ENCODE results near the gene ZFYVE28. TPM values are rescaled to one million over a fixed set of nuclear protein-coding genes. Genes with fewer than 3 reads are reported as not detected.

Gene ZFYVE28
- polyA plus RNA-seq, 1 of the 3 experiments (the other 2 are of a cell fraction) = 3.2 TPM

- peak; percentile 68 for DNase-seq
- Histone ChIP-seq H3K9me3 (no peaks in the 10 kb centered on the region), H3K4me1 (ENCODE audit: control insufficient read depth in 1 of 2, insufficient read depth in 2 of 2, low read depth in 1 of 2, low read length in 1 of 2) (peaks cover 0 to 31% of the 10 kb centered on the region in 2 experiments; a peak in 1 of 4 replicates), H3K9me2 (no peaks in the 10 kb centered on the region), H3K27ac (ENCODE audit: low read depth in 2 of 2, low read length in 1 of 2) (no peak overlapping the region; a peak in 1 of 4 replicates), H3K79me2 (ENCODE audit: insufficient read depth) (no peaks in the 10 kb centered on the region), H3F3A (replicated peaks; ENCODE audit: insufficient read depth) (no peaks in the 10 kb centered on the region), H3K4me3 (ENCODE audit: low read depth in 2 of 2, low read length in 1 of 2) (no peak overlapping the region), H3K27me3 (ENCODE audit: insufficient read depth) (no peaks in the 10 kb centered on the region), H2AFZ (ENCODE audit: low read depth) (no peak overlapping the region), H3K9ac (no peak overlapping the region), H4K20me1 (ENCODE audit: insufficient read depth) (no peaks in the 10 kb centered on the region), H3K36me3 (replicated peaks in 1 of 2; ENCODE audit: control insufficient read depth in 1 of 2, insufficient read depth in 2 of 2, low read length in 1 of 2) (no peaks in the 10 kb centered on the region), H3K4me2 (no peak overlapping the region)
- CTCF ChIA-PET = interaction anchor here (1.2 to 1.4 kb wide), 2 partner anchors 41 to 55 kb away, joined by 3 to 5 read pairs; no protein-coding TSS in a partner anchor
- 61% methylated on average over 12 of the region's 21 CpGs for WGBS (ENCODE audit: low lambda C conversion rate)
- TF ChIP-seq MXI1 (IDR thresholded peaks at IDR 0.05; ENCODE audit: low read depth, low read length) = no peak
- peak; percentile 74 for TF ChIP-seq GATA2 (CRISPR knock-in tag; IDR thresholded peaks at IDR 0.05)
- no peak for TF ChIP-seq FOXM1 (IDR thresholded peaks at IDR 0.05; ENCODE audit: low read depth)
- no peak for TF ChIP-seq YY1 (IDR thresholded peaks at IDR 0.05; ENCODE audit: low read depth)
- TF ChIP-seq RCOR1 (IDR thresholded peaks at IDR 0.05; ENCODE audit: low read length) = no peak
- TF ChIP-seq TAF1 (IDR thresholded peaks at IDR 0.05; ENCODE audit: borderline replicate concordance, low read depth, low read length) = no peak
- TF ChIP-seq PBX3 (IDR thresholded peaks at IDR 0.05) = no peak
- TF ChIP-seq FOSL2 (IDR thresholded peaks at IDR 0.05; ENCODE audit: borderline replicate concordance, low read depth) = no peak
- no peak for TF ChIP-seq ELF1 (IDR thresholded peaks at IDR 0.05)
- POLR2A ChIA-PET = no interaction called here
These were observed 144.0 kb downstream of the ZFYVE28 start for GRCh38 chr4:2274320-2275043.

GRCh38 chr4:2273657-2274319 lies 144.7 kb downstream of the ZFYVE28 start:
- no peaks in the 10 kb centered on the region for H3K36me3 ChIP-seq (replicated peaks in 1 of 2; ENCODE audit: control insufficient read depth in 1 of 2, insufficient read depth in 2 of 2, low read length in 1 of 2)
- H2AFZ ChIP-seq (ENCODE audit: low read depth) = no peak overlapping the region
- TF ChIP-seq CHD2 (IDR thresholded peaks at IDR 0.05; ENCODE audit: low read length, partially characterized antibody) = no peak
- no peak for TF ChIP-seq RFX5 (IDR thresholded peaks at IDR 0.05; ENCODE audit: low read length)
- no peak for TF ChIP-seq EZH2phosphoT487 (IDR thresholded peaks at IDR 0.05; ENCODE audit: borderline replicate concordance, low read depth)
- no peak for TF ChIP-seq TAF1 (IDR thresholded peaks at IDR 0.05; ENCODE audit: borderline replicate concordance, low read depth, low read length)
- TF ChIP-seq GATA2 (CRISPR knock-in tag; IDR thresholded peaks at IDR 0.05) = no peak
- no peaks in the 10 kb centered on the region for H3K27me3 ChIP-seq (ENCODE audit: insufficient read depth)
- no peaks in the 10 kb centered on the region for H3K79me2 ChIP-seq (ENCODE audit: insufficient read depth)
- H3K9ac ChIP-seq = no peak overlapping the region
- H3K4me2 ChIP-seq = no peak overlapping the region
- no peaks in the 10 kb centered on the region for H3K9me3 ChIP-seq
- no peaks in the 10 kb centered on the region for H3F3A ChIP-seq (replicated peaks; ENCODE audit: insufficient read depth)
- peak; percentile 51 for DNase-seq
- no peaks in the 10 kb centered on the region for H3K9me2 ChIP-seq
- WGBS (ENCODE audit: low lambda C conversion rate) = 78% methylated on average over 18 of the region's 24 CpGs
- ChIA-PET POLR2A (no interaction called here), CTCF (interaction anchor here (0.7 to 1.4 kb wide), 4 partner anchors 30 to 264 kb away, joined by 3 to 5 read pairs (median 3); no protein-coding TSS in a partner anchor)
- peaks cover 0 to 37% of the 10 kb centered on the region in 2 experiments; a peak in 1 of 4 replicates for H3K4me1 ChIP-seq (ENCODE audit: control insufficient read depth in 1 of 2, insufficient read depth in 2 of 2, low read depth in 1 of 2, low read length in 1 of 2)
- H3K4me3 ChIP-seq (ENCODE audit: low read depth in 2 of 2, low read length in 1 of 2) = no peak overlapping the region
- no peak overlapping the region; a peak in 1 of 4 replicates for H3K27ac ChIP-seq (ENCODE audit: low read depth in 2 of 2, low read length in 1 of 2)
- no peaks in the 10 kb centered on the region for H4K20me1 ChIP-seq (ENCODE audit: insufficient read depth)

All from SK-N-SH (cell line).